Immature natural killer cell (primary cell): ENCODE results near the gene LGALS8. TPM values are rescaled to one million over a fixed set of nuclear protein-coding genes. Genes with fewer than 3 reads are reported as not detected.
"Not testable (repeated sequence)": the region's sequence is repeated elsewhere in the genome, so short reads cannot be mapped to it uniquely, and the experiment has no call there.

ENCODE experiments used
- DNase-seq, 3 donors: peaks; one replicate each; pipeline ENCODE4 v3.0.0; 2022; ENCODE audit warnings: mixed read lengths in 1 of 3
- H3K27ac Mint-ChIP-seq, 6 donors: one replicate each; pipeline ENCODE4 v1.8.0; 2020; ENCODE audit warnings: mixed read lengths in 6 of 6, mild to moderate bottlenecking in 5 of 6, inconsistent platforms in 4 of 6, moderate library complexity in 3 of 6
- H3K27me3 Mint-ChIP-seq, 3 donors: one replicate each; pipeline ENCODE4 v1.8.0; 2020 to 2021; ENCODE audit warnings: low read depth in 3 of 3, mild to moderate bottlenecking in 3 of 3, mixed read lengths in 3 of 3, moderate library complexity in 3 of 3, inconsistent platforms in 1 of 3
- H3K36me3 Mint-ChIP-seq, 3 donors: one replicate each; pipeline ENCODE4 v1.8.0; 2020; ENCODE audit warnings: mixed read lengths in 3 of 3, inconsistent platforms in 2 of 3, mild to moderate bottlenecking in 2 of 3
- H3K4me1 Mint-ChIP-seq, 2 donors: one replicate each; pipeline ENCODE4 v1.8.0; 2020; ENCODE audit warnings: inconsistent platforms in 2 of 2, mild to moderate bottlenecking in 2 of 2, mixed read lengths in 2 of 2, moderate library complexity in 1 of 2
- H3K4me3 Mint-ChIP-seq, 5 donors: one replicate each; pipeline ENCODE4 v1.8.0; 2020; ENCODE audit warnings: mild to moderate bottlenecking in 5 of 5, mixed read lengths in 5 of 5, inconsistent platforms in 3 of 5, moderate library complexity in 3 of 5
- H3K9me3 Mint-ChIP-seq, 6 donors: one replicate each; pipeline ENCODE4 v1.8.0; 2020; ENCODE audit warnings: mild to moderate bottlenecking in 6 of 6, mixed read lengths in 6 of 6, inconsistent platforms in 4 of 6, moderate library complexity in 3 of 6
- polyA plus RNA-seq, 3 donors: library from polyadenylated mRNA; unstranded; fragments of 300-500 nt; fragmentation: Illumina TruSeq; gene quantifications; one replicate each; pipeline ENCODE4 v1.2.3, GENCODE V29; 2021

LGALS8 gene
- polyA plus RNA-seq, 3 donors from 2014 or later, result 24.9 to 43.6 (median 26.6) TPM

- no peak for DNase-seq
- Mint-ChIP-seq H3K36me3 (peaks cover 0 to 3% (median 0%) of the 10 kb centered on the region in 3 donors), H3K27ac (no peak overlapping the region), H3K27me3 (peaks cover 2 to 19% (median 2%) of the 10 kb centered on the region in 3 donors), H3K4me1 (peaks cover 4 to 5% of the 10 kb centered on the region in 2 donors), H3K4me3 (no peak overlapping the region), H3K9me3 (no peaks in the 10 kb centered on the region)
Measured at GRCh38 chr1:236497908-236498307, 25.9 kb upstream of the LGALS8 start.

- H3K27me3 Mint-ChIP-seq, result peaks cover 0 to 13% (median 2%) of the 10 kb centered on the region in 3 donors
- H3K27ac Mint-ChIP-seq, result no peak overlapping the region
- no peak overlapping the region for H3K4me3 Mint-ChIP-seq
- H3K4me1 Mint-ChIP-seq, result peaks cover 9% of the 10 kb centered on the region in 2 donors
- H3K9me3 Mint-ChIP-seq, result no peaks in the 10 kb centered on the region
- no peak for DNase-seq
- peaks cover 0 to 3% (median 0%) of the 10 kb centered on the region in 3 donors for H3K36me3 Mint-ChIP-seq
Measured at GRCh38 chr1:236501093-236501492, 22.7 kb upstream of the LGALS8 start.

DNA sequence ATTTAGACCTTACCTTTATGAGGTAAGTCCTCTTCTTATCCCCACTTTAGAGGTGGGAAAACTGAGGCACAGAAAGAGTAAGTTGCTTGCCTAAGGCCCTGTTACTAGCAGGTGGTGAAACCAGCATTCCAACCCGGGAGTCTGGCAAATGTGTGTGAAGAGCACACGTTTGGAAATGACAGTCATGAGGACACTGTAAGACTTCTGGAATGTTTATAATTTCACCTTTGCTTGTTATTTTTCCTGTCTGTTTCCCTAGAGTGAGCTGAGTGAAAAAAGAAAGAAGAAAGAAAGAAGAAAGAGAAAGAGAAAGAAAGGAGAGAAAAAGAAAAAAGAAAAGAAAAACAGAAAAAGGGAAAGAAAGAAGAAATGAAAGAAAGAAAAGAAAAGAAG is 21.2 kb upstream of the LGALS8 start:
- Mint-ChIP-seq H3K4me1 (peaks cover 9% of the 10 kb centered on the region in 2 donors), H3K9me3 (no peaks in the 10 kb centered on the region), H3K36me3 (peaks cover 0 to 3% (median 0%) of the 10 kb centered on the region in 3 donors), H3K4me3 (peak overlapping the region in 2 of 5 donors; percentile 21 to 27), H3K27me3 (peaks cover 0 to 10% (median 0%) of the 10 kb centered on the region in 3 donors), H3K27ac (no peak overlapping the region)
- no peak for DNase-seq

DNA sequence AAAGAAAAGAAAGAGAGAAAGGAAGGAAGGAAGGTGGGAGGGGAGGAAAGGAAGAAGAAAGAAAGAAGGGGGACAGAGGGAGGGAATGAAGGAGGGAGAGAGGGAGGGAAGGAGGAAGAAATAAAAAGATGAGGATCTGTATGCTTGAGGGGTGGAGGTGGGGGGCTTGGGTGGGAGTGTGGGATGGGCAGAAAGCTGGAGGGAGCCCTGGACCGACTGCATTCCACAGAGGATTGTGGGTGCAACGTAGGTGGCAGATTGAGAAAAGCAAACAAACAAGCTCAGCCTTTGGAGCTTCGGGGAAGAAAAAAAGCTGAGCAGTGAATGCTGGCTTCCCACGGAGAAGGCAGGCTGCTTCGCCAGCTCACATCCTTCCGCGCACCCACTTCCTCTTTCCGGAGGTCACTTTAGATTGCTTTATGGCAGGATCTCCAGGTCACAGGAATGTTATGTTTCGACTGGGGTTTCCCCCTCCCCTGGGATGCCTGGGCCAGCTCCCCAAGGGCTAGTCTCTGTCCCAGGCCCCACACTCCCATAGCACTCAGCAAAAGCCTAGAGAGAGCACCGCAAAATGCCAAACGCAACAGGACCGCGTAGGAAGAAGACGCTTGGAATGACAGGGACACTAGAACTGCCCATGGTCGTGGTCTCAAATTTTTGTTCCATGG is 20.7 kb upstream of the LGALS8 start:
- DNase-seq, result no peak
- Mint-ChIP-seq H3K4me3 (peak overlapping the region in 1 of 5 donors; percentile 21), H3K4me1 (peaks cover 9% of the 10 kb centered on the region in 2 donors), H3K9me3 (no peaks in the 10 kb centered on the region), H3K27ac (no peak overlapping the region), H3K27me3 (peaks cover 0 to 10% (median 0%) of the 10 kb centered on the region in 3 donors), H3K36me3 (no peaks in the 10 kb centered on the region)

- not testable (repeated sequence) for DNase-seq, H3K4me1 Mint-ChIP-seq, H3K27me3 Mint-ChIP-seq, H3K36me3 Mint-ChIP-seq, H3K27ac Mint-ChIP-seq, H3K4me3 Mint-ChIP-seq, H3K9me3 Mint-ChIP-seq
Measured at GRCh38 chr1:236504338-236504737, 19.4 kb upstream of the LGALS8 start.

GRCh38 chr1:236507022-236507700 is 16.6 kb upstream of the LGALS8 start:
- Mint-ChIP-seq H3K9me3 (no peaks in the 10 kb centered on the region), H3K4me3 (no peak overlapping the region), H3K27ac (no peak overlapping the region), H3K36me3 (no peaks in the 10 kb centered on the region), H3K4me1 (peaks cover 9% of the 10 kb centered on the region in 2 donors), H3K27me3 (peaks cover 0 to 7% (median 2%) of the 10 kb centered on the region in 3 donors)
- no peak for DNase-seq

GRCh38 chr1:236508593-236509027 is 15.2 kb upstream of the LGALS8 start:
- H3K4me3 Mint-ChIP-seq, result no peak overlapping the region

DNA sequence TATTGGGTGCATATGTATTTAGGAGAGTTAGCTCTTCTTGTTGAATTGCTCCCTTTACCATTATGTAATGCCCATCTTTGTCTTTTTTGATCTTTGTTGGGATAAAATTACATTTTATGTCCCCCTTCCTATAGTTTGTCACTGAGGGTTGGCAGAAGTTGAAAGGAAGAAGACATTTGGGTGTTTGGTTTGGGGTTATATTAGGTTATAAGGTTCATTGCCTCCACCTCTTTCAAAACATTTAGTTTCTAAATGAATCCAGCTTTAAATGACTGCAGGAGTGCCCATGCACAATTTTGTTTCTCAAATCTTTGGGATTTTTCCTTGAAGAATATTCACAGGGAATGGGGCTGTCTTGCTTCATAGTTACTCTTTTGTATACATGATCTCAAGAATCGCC is 14.6 kb upstream of the LGALS8 start:
- Mint-ChIP-seq H3K27ac (no peak overlapping the region), H3K4me1 (no peaks in the 10 kb centered on the region), H3K9me3 (no peaks in the 10 kb centered on the region), H3K4me3 (no peak overlapping the region), H3K27me3 (peaks cover 0 to 4% (median 2%) of the 10 kb centered on the region in 3 donors), H3K36me3 (no peaks in the 10 kb centered on the region)
- no peak for DNase-seq

More at GRCh38 chr1:236508593-236509027, 15.2 kb upstream of the LGALS8 start:
- no peaks in the 10 kb centered on the region for H3K9me3 Mint-ChIP-seq
- H3K4me1 Mint-ChIP-seq, result no peaks in the 10 kb centered on the region
- peaks cover 0 to 4% (median 2%) of the 10 kb centered on the region in 3 donors for H3K27me3 Mint-ChIP-seq
- no peaks in the 10 kb centered on the region for H3K36me3 Mint-ChIP-seq
- H3K27ac Mint-ChIP-seq, result no peak overlapping the region
- DNase-seq, result no peak

DNA sequence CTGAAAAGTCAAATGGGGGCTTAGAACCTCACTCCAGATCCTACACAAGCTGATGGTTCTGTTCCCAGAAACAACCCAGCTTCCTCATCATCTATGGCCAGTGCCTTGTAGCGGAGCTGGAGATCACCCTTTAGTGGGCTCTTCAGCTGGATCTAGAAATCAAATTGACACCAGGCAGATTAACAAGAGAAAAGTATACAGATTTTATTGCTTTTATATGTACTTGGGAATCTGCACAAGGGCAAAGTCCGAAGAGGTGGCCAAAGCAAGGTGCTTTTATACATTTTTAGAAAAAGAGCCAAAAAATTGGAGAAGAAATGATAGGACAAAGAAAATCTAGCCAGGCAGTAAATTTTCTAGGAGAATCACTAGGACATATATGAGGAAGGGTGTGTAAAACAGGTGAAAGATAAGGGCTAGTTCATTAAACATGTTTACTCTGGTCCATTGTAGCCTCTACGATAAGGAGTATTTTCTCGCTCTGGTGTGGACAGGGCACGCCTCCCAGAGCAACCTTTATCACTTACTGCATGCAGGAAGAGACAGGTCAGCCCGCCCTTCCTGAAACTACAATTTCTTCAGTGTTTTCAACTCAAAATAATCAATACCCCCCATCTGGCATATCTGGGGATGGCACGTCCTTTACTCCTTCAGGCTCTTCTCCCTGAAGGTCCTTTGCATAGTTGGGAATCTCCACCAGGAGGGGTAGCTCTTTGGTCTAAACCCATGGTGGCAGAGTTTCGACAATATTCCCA is 14.0 kb upstream of the LGALS8 start:
- Mint-ChIP-seq H3K27ac (no peak overlapping the region), H3K4me1 (no peaks in the 10 kb centered on the region), H3K9me3 (no peaks in the 10 kb centered on the region), H3K36me3 (no peaks in the 10 kb centered on the region), H3K27me3 (peaks cover 0 to 4% (median 2%) of the 10 kb centered on the region in 3 donors), H3K4me3 (no peak overlapping the region)
- DNase-seq, result no peak

GRCh38 chr1:236511735-236512418 is 11.9 kb upstream of the LGALS8 start:
- Mint-ChIP-seq H3K4me3 (no peak overlapping the region), H3K9me3 (no peaks in the 10 kb centered on the region), H3K36me3 (no peaks in the 10 kb centered on the region), H3K4me1 (peaks cover 6 to 20% of the 10 kb centered on the region in 2 donors), H3K27ac (no peak overlapping the region), H3K27me3 (peaks cover 0 to 3% (median 2%) of the 10 kb centered on the region in 3 donors)
- no peak for DNase-seq

DNA sequence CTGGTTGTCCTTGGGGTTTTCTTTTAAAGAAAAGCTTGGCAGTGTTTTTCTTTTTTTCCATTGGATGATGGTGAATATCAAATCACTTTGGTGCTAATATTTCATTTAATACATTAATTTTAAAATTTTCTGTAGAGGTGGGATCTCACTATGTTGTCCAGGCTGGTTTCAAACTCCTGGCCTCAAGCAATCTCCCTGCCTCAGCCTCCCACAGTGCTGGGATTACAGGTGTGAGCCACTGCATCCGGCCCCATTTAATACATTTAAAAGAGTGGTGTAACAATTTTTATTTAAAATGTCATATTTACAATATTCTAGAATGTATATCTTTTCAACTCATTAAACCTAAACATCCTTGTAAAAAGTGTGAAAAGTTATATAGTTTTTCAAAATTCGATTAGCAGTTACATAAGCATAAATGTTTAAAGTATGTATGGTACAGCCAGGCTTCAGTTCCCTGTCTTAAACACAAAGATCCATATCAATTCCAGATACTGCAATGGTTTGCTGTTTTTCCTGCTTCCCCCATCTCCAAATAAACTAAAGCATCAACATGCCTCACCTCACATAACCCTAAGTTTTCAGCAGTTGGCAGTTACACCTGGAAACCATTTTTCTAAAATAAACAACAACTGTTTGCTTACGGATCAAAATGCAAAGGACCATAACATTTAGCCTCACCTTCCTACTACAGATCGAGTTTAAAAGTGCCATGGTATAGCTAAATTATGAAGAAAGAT is 8.9 kb upstream of the LGALS8 start:
- Mint-ChIP-seq H3K27ac (no peak overlapping the region), H3K4me1 (peaks cover 8 to 24% of the 10 kb centered on the region in 2 donors), H3K36me3 (no peaks in the 10 kb centered on the region), H3K4me3 (no peak overlapping the region), H3K27me3 (peaks cover 0 to 4% (median 4%) of the 10 kb centered on the region in 3 donors), H3K9me3 (no peaks in the 10 kb centered on the region)
- DNase-seq, result no peak

GRCh38 chr1:236515443-236515958 is 8.3 kb upstream of the LGALS8 start:
- no peak overlapping the region for H3K4me3 Mint-ChIP-seq
- no peaks in the 10 kb centered on the region for H3K9me3 Mint-ChIP-seq
- no peak for DNase-seq
- H3K27ac Mint-ChIP-seq, result peak overlapping the region in 1 of 6 donors; percentile 51
- H3K4me1 Mint-ChIP-seq, result peaks cover 8 to 24% of the 10 kb centered on the region in 2 donors
- peaks cover 0 to 4% (median 4%) of the 10 kb centered on the region in 3 donors for H3K27me3 Mint-ChIP-seq
- H3K36me3 Mint-ChIP-seq, result no peaks in the 10 kb centered on the region
